Ovary (tissue), 9 donors: Measurements from ENCODE around the gene PRXL2B. TPM values are rescaled to one million over a fixed set of nuclear protein-coding genes. Genes with fewer than 3 reads are reported as not detected.
"Not testable (repeated sequence)": the region's sequence is repeated elsewhere in the genome, so short reads cannot be mapped to it uniquely, and the experiment has no call there.

Experiments
- DNase-seq, 5 donors: peaks; one replicate each; pipeline ENCODE4 v3.0.0-alpha.2; 2019 to 2020
- H3K27ac ChIP-seq, 2 donors: fragments of 200-600 bp; one replicate each; pipeline versions ENCODE4 v1.5.1 to v1.8.0; 2019 to 2022
- H3K27me3 ChIP-seq: fragments of 200-600 bp; one replicate; pipeline ENCODE4 v1.8.0; 2022
- H3K36me3 ChIP-seq: fragments of 200-600 bp; sonication (generic); one replicate; pipeline ENCODE4 v1.5.1; 2019
- H3K4me1 ChIP-seq: one replicate; pipeline ENCODE4 v1.8.1; 2013; ENCODE audit warnings: mild to moderate bottlenecking, moderate library complexity; ENCODE audit not compliant: insufficient read depth
- H3K4me3 ChIP-seq: fragments of 200-600 bp; sonication (generic); one replicate; pipeline ENCODE4 v1.5.1; 2017
- H3K9me3 ChIP-seq, 2 donors: fragments of 200-600 bp in 1 of 2; sonication (generic) in 1 of 2; one replicate each; pipeline versions ENCODE4 v1.5.1 to v1.8.1; 2013 to 2019; ENCODE audit warnings: mild to moderate bottlenecking in 1 of 2, moderate library complexity in 1 of 2
- EP300 ChIP-seq: sonication (generic); formaldehyde crosslinking; IDR thresholded peaks from one replicate; pipeline ENCODE4 v1.6.1; 2017; ENCODE audit warnings: antibody characterized with exemption
- POLR2A ChIP-seq: fragments of 450-650 bp; IDR thresholded peaks from one replicate; pipeline ENCODE4 v1.6.1; 2017; ENCODE audit warnings: antibody characterized with exemption, mild to moderate bottlenecking, moderate library complexity
- WGBS, 3 donors: extraction: QIAGEN DNeasy Blood & Tissue Kit in 1 of 3; methylation state at CpG; one replicate each; pipeline versions ENCODE4 v1.1.5 to v1.1.7; 2013 to 2017; 5-methylcytosine and 5-hydroxymethylcytosine counted together
- intact Hi-C, 4 donors: fragments of 100-400 bp; cut with DNase I; formaldehyde crosslinking; loops; one replicate each; pipeline versions ENCODE4 v1.11.0 to v1.15.1; 2022 to 2023
- polyA plus RNA-seq, 2 donors: library from polyadenylated mRNA; stranded (reverse); fragments of 200-250 nt in 1 of 2; fragments of 350-450 nt in 1 of 2; fragmentation: Illumina TruSeq in 1 of 2; extraction: RNeasy Lipid Tissue Mini Kit (QIAGEN cat#74804) in 1 of 2; gene quantifications; one replicate each; pipeline ENCODE4 v1.2.3, GENCODE V29; 2013 to 2014
- total RNA-seq, 7 donors: library from RNA; depleted of rRNA in 2 of 7; stranded (reverse); fragments of >200 nt in 2 of 7; fragmentation: NEBNext Ultra II Directional in 3 of 7; extraction: Animal tissue kit (Norgen Biotek cat#: 25700) in 3 of 7; gene quantifications; one replicate each; pipeline versions ENCODE4 v1.1.0 to v1.2.4, GENCODE V29; 2016 to 2023
- TF ChIP-seq, protein P1 (sequence below), 3 donors: fragments of 450-650 bp in 2 of 3; fragments of 200-600 bp in 1 of 3; IDR thresholded peaks; one replicate each; pipeline versions ENCODE4 v1.5.1 to v1.8.0; 2016 to 2022; ENCODE audit warnings: antibody characterized with exemption in 3 of 3, mild to moderate bottlenecking in 1 of 3
- donor health status: DM: no; HTN: no; CAD: no; lungs with moderate emphysema.
- donor health status: DM: no; HTN: no; CAD: no.
- donor health status: Bipolar disorder and iron deficiency.
- donor health status: DM: yes; HTN: yes; CAD: no.
- donor health status: DM: no; HTN: no; CAD: no.
- donor health status: DM: yes; HTN: yes; CAD: no.

PRXL2B gene
- total and polyA plus RNA-seq, 9 donors, result 3.2 to 34.1 (median 14.7) TPM

DNA sequence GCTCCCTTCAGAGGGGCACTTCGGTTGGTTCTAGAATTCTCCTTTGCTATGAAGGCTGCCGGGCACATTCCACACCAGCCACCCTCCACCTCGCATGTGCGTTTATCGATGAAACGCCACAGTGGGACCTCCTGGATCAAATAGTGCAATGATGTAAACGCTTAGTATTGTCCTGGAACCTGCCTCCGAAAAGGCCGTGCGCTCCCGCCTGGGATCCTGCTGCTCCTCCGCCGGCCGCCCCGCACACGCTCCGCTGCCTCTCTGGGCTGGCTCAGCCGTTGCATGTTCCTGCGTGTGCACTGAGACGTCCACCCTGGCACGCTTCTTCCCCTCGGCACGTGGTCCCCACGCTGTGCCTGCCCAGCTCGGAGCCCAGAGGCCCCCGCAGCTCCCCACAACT lies 34.4 kb upstream of the PRXL2B start:
- Histone ChIP-seq H3K36me3 (no peaks in the 10 kb centered on the region), H3K9me3 (no peaks in the 10 kb centered on the region), H3K4me1 (peaks cover 16% of the 10 kb centered on the region), H3K27me3 (no peaks in the 10 kb centered on the region), H3K27ac (no peak overlapping the region), H3K4me3 (no peak overlapping the region)
- intact Hi-C loops, result loop anchor here in 1 of 4 donors (10.0 kb wide), 1 partner anchor 1647 kb away; no protein-coding TSS in a partner anchor
- TF ChIP-seq POLR2A (no peak), EP300 (no peak)
- TF ChIP-seq, protein P1, sequence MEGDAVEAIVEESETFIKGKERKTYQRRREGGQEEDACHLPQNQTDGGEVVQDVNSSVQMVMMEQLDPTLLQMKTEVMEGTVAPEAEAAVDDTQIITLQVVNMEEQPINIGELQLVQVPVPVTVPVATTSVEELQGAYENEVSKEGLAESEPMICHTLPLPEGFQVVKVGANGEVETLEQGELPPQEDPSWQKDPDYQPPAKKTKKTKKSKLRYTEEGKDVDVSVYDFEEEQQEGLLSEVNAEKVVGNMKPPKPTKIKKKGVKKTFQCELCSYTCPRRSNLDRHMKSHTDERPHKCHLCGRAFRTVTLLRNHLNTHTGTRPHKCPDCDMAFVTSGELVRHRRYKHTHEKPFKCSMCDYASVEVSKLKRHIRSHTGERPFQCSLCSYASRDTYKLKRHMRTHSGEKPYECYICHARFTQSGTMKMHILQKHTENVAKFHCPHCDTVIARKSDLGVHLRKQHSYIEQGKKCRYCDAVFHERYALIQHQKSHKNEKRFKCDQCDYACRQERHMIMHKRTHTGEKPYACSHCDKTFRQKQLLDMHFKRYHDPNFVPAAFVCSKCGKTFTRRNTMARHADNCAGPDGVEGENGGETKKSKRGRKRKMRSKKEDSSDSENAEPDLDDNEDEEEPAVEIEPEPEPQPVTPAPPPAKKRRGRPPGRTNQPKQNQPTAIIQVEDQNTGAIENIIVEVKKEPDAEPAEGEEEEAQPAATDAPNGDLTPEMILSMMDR (IDR thresholded peaks at IDR 0.05), result no peak
- DNase-seq, result no peak
- 80 to 91% (median 86%) methylated on average over 25 to 26 of the region's 26 CpGs for WGBS, 3 donors

DNA sequence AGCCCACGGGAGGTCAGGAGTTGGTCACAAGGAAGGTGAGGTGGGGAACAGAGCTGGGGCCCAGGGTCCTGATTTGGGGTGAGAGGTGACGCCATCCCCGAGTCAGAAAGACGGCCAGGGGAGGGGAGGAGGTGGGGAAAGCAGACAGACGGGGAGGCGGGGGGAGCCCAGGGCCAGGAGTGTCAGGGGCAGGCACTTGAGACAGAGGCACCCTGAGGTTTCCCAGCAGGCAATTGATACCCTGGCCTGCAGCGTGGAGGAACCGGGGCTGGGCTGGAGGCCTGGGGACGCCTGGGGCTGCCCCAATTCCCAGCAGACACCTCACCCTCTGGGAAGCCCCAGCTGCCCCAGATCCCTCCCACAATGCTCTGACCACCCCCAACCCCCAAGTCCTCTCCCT lies 33.5 kb upstream of the PRXL2B start:
- H3K27ac ChIP-seq, H3K36me3 ChIP-seq, H3K9me3 ChIP-seq, H3K27me3 ChIP-seq, H3K4me3 ChIP-seq, DNase-seq: not testable (repeated sequence)
- H3K4me1 ChIP-seq, result peaks cover 14% of the 10 kb centered on the region
- intact Hi-C loops, result loop anchor here in 1 of 4 donors (10.0 kb wide), 1 partner anchor 1648 kb away; no protein-coding TSS in a partner anchor
- 49 to 69% (median 52%) methylated on average over 8 to 9 of the region's 9 CpGs for WGBS, 3 donors

DNA sequence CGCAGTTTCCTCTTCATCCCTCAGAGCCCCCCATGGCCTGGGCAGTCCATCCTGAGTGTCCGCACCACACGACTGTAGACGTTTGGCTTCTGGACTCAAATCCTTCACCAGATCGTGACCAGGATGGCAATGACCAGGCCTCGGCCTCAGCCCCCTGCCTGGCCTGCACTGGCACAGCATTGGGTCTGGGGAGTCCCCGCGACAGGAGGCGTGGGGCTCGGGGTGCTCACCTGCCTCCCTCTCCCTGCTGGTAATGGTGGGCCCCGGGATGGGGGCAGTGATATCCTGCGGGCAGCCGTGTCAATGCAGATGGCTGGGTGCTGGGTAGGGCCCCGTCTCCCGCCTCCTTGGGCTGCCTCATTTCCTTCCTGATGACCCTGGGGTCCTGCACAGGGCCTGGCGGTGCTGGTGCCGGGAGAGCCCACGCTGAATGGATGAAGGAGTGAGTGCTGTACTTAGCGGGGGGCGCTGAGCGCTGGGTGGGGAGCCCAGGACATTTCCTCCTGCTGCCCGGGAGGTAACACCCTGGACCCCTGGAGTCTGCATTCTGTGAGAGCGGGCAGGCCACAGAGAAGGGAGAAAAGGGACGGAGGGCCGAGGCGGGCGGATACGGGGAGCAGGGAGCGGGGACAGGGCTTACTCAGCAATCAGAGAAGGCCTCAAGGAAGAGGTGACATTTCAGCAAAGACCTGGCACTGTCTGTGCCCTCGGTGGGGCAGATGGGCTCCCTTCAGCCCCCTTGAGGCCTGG lies 32.5 kb upstream of the PRXL2B start:
- Histone ChIP-seq H3K27me3 (no peaks in the 10 kb centered on the region), H3K36me3 (no peaks in the 10 kb centered on the region), H3K27ac (no peak overlapping the region), H3K9me3 (no peaks in the 10 kb centered on the region), H3K4me3 (no peak overlapping the region), H3K4me1 (peaks cover 12% of the 10 kb centered on the region)
- TF ChIP-seq POLR2A (no peak), EP300 (no peak)
- DNase-seq, result no peak
- intact Hi-C loops, result loop anchor here in 1 of 4 donors (10.0 kb wide), 1 partner anchor 1649 kb away; no protein-coding TSS in a partner anchor
- WGBS, 3 donors, result 78 to 82% (median 79%) methylated on average over 30 of the region's 30 CpGs

GRCh38 chr1:2554621-2555387 lies 31.8 kb upstream of the PRXL2B start:
- WGBS, 3 donors, result 50 to 58% (median 52%) methylated on average over 14 to 19 of the region's 19 CpGs
- TF ChIP-seq EP300, result no peak
- TF ChIP-seq, protein P1 (IDR thresholded peaks at IDR 0.05), result peak in 1 of 3 donors; percentile 8
- Histone ChIP-seq H3K4me3 (no peak overlapping the region), H3K4me1 (peaks cover 12% of the 10 kb centered on the region), H3K9me3 (no peaks in the 10 kb centered on the region), H3K36me3 (no peaks in the 10 kb centered on the region), H3K27me3 (no peaks in the 10 kb centered on the region), H3K27ac (no peak overlapping the region)
- DNase-seq, result peak in 2 of 5 donors; percentile 55 to 57
- intact Hi-C loops, result loop anchor here in 2 of 4 donors (5.0 to 10.0 kb wide), 2 partner anchors 313 to 1650 kb away; no protein-coding TSS in a partner anchor

GRCh38 chr1:2555634-2556276 lies 30.8 kb upstream of the PRXL2B start:
- Histone ChIP-seq H3K27ac (peak overlapping the region; percentile 82 to 88), H3K27me3 (no peaks in the 10 kb centered on the region), H3K4me3 (peak overlapping the region; percentile 64), H3K9me3 (no peaks in the 10 kb centered on the region), H3K36me3 (no peaks in the 10 kb centered on the region), H3K4me1 (peaks cover 12% of the 10 kb centered on the region)
- DNase-seq, result peak; percentile 78 to 89 (median 83)
- 4 to 7% (median 4%) methylated on average over 20 to 26 of the region's 26 CpGs for WGBS, 3 donors
- intact Hi-C loops, result loop anchor here in 2 of 4 donors (5.0 to 10.0 kb wide), 2 partner anchors 313 to 1651 kb away; no protein-coding TSS in a partner anchor
- TF ChIP-seq, protein P1 (IDR thresholded peaks at IDR 0.05), result no peak
- TF ChIP-seq EP300 (peak; percentile 56), POLR2A (peak; percentile 78)
